IMR-90 (cell line): ENCODE measurements around the gene SLC35E2B. TPM values are rescaled to one million over a fixed set of nuclear protein-coding genes. Genes with fewer than 3 reads are reported as not detected.

Experiments
- ATAC-seq: fragments of 200-7000 bp; cut with Tn5 transposase; 2 replicates; pipeline ENCODE4 v1.9.1; 2020; ENCODE audit warnings: low read depth, mild to moderate bottlenecking, moderate library complexity
- BruUV-seq: library from RNA; stranded (reverse); fragments of 400-500 nt; replicated peaks from 2 replicates; lab custom pipeline; 2021; lab: Mats Ljungman, UMichigan
- CTCF ChIA-PET: fragments of 300-600 bp; formaldehyde crosslinking; extraction: SDS; loops from one replicate; lab custom pipeline; 2021; ENCODE audit warnings: antibody characterized with exemption; lab: Yijun Ruan, JAX
- POLR2A ChIA-PET: fragments of 300-600 bp; sonication (Branson Sonifier 250); formaldehyde crosslinking; loops from one replicate; lab custom pipeline; 2022; ENCODE audit warnings: antibody characterized with exemption; ENCODE audit not compliant: unreplicated experiment; lab: Charles Lee
- DNase-seq: peaks from one replicate; pipeline ENCODE4 v3.0.0; 2013
- H2AFZ ChIP-seq: replicated peaks from 2 replicates; pipeline ENCODE3; 2013; ENCODE audit warnings: low read length, mild to moderate bottlenecking; ENCODE audit not compliant: poor library complexity
- H2AK5ac ChIP-seq: 2 replicates; pipeline ENCODE4 v1.6.1; 2013; ENCODE audit warnings: low read depth, low read length, inconsistent platforms
- H2AK9ac ChIP-seq: replicated peaks from 2 replicates; pipeline ENCODE3; 2013; ENCODE audit warnings: mild to moderate bottlenecking, low read depth, low read length, moderate library complexity; ENCODE audit not compliant: poor library complexity
- H2BK120ac ChIP-seq: 2 replicates; pipeline ENCODE4 v1.6.1; 2013; ENCODE audit warnings: low read depth, low read length, inconsistent platforms
- H2BK15ac ChIP-seq: 3 replicates; pipeline ENCODE4 v1.6.1; 2013; ENCODE audit warnings: low read depth, low read length, inconsistent platforms
- H2BK20ac ChIP-seq: 2 replicates; pipeline ENCODE4 v1.6.1; 2013; ENCODE audit warnings: low read depth, mild to moderate bottlenecking, inconsistent platforms, low read length, moderate library complexity
- H2BK5ac ChIP-seq: 2 replicates; pipeline ENCODE4 v1.6.1; 2013; ENCODE audit warnings: mild to moderate bottlenecking, low read depth, low read length, inconsistent platforms; ENCODE audit not compliant: poor library complexity, severe bottlenecking
- H3K14ac ChIP-seq: replicated peaks from 2 replicates; pipeline ENCODE4 v1.6.1; 2013; ENCODE audit warnings: low read depth, low read length, inconsistent platforms
- H3K18ac ChIP-seq: 2 replicates; pipeline ENCODE4 v1.6.1; 2013; ENCODE audit warnings: low read depth, low read length, control low read depth
- H3K23ac ChIP-seq: 2 replicates; pipeline ENCODE4 v1.6.1; 2013; ENCODE audit warnings: low read depth, low read length, inconsistent platforms
- H3K27ac ChIP-seq: 2 replicates; pipeline ENCODE4 v1.5.1; 2013; ENCODE audit warnings: mild to moderate bottlenecking, control low read depth, low read length; ENCODE audit not compliant: insufficient read depth
- H3K27me3 ChIP-seq: 2 replicates; pipeline ENCODE4 v1.6.1; 2013; ENCODE audit warnings: low read length; ENCODE audit not compliant: control insufficient read depth, insufficient read depth
- H3K36me3 ChIP-seq: 2 replicates; pipeline ENCODE4 v1.6.1; 2013; ENCODE audit warnings: low read length, mixed read lengths; ENCODE audit not compliant: control insufficient read depth, insufficient read depth
- H3K4ac ChIP-seq: 2 replicates; pipeline ENCODE4 v1.6.1; 2013; ENCODE audit warnings: low read depth, low read length, inconsistent platforms
- H3K4me1 ChIP-seq: 2 replicates; pipeline ENCODE4 v1.6.1; 2013; ENCODE audit warnings: low read length, mixed read lengths; ENCODE audit not compliant: control insufficient read depth, insufficient read depth
- H3K4me2 ChIP-seq: 2 replicates; pipeline ENCODE4 v1.6.1; 2013; ENCODE audit warnings: low read depth, mild to moderate bottlenecking, control low read depth, low read length, moderate library complexity
- H3K4me3 ChIP-seq: 2 replicates; pipeline ENCODE4 v1.5.1; 2013; ENCODE audit warnings: low read depth, mild to moderate bottlenecking, control low read depth, low read length, moderate library complexity; ENCODE audit not compliant: insufficient read depth
- H3K56ac ChIP-seq: 2 replicates; pipeline ENCODE4 v1.6.1; 2013; ENCODE audit warnings: low read length, inconsistent platforms; ENCODE audit not compliant: insufficient read depth; ENCODE audit errors: extremely low read depth
- H3K79me1 ChIP-seq, 2 experiments: 2 replicates each; pipeline ENCODE4 v1.6.1; 2013; ENCODE audit warnings: low read length in 2 of 2, inconsistent platforms in 1 of 2, low read depth in 1 of 2
- H3K9ac ChIP-seq: 2 replicates; pipeline ENCODE4 v1.6.1; 2013; ENCODE audit warnings: low read depth, low read length, control low read depth
- H3K9me1 ChIP-seq: 2 replicates; pipeline ENCODE4 v1.6.1; 2013; ENCODE audit warnings: low read length, inconsistent platforms; ENCODE audit not compliant: insufficient read depth
- H3K9me3 ChIP-seq: 2 replicates; pipeline ENCODE4 v1.6.1; 2013; ENCODE audit warnings: low read length; ENCODE audit not compliant: control insufficient read depth, insufficient read depth
- H4K20me1 ChIP-seq: 2 replicates; pipeline ENCODE4 v1.6.1; 2013; ENCODE audit warnings: low read length, inconsistent platforms; ENCODE audit not compliant: insufficient read depth
- H4K5ac ChIP-seq: 2 replicates; pipeline ENCODE4 v1.6.1; 2013; ENCODE audit warnings: mild to moderate bottlenecking, low read depth, low read length, control low read depth
- H4K8ac ChIP-seq, 2 experiments: 2 replicates each; pipeline ENCODE4 v1.6.1; 2013; ENCODE audit warnings: low read depth in 2 of 2, low read length in 2 of 2, control low read depth in 1 of 2, inconsistent platforms in 1 of 2
- H4K91ac ChIP-seq: 2 replicates; pipeline ENCODE4 v1.6.1; 2013; ENCODE audit warnings: low read depth, low read length, inconsistent platforms; ENCODE audit not compliant: insufficient read depth
- BHLHE40 ChIP-seq: fragments of 150-350 bp; IDR thresholded peaks from 2 replicates; pipeline ENCODE4 v1.6.1; 2016; ENCODE audit warnings: mild to moderate bottlenecking, low read depth, low read length
- CEBPB ChIP-seq: IDR thresholded peaks from 2 replicates; pipeline ENCODE4 v1.6.1; 2012; ENCODE audit warnings: low read depth, low read length, improper control_type of control experiment
- CHD1 ChIP-seq: IDR thresholded peaks from 2 replicates; pipeline ENCODE4 v1.6.1; 2012; ENCODE audit warnings: low read depth, low read length, improper control_type of control experiment
- CTCF ChIP-seq: conservative IDR thresholded peaks from 2 replicates; pipeline ENCODE4 v1.5.1; 2012; ENCODE audit warnings: mild to moderate bottlenecking, low read depth, low read length, improper control_type of control experiment
- ELK1 ChIP-seq: fragments of 150-350 bp; IDR thresholded peaks from 2 replicates; pipeline ENCODE4 v1.6.1; 2016; ENCODE audit warnings: low read depth, mild to moderate bottlenecking, low read length, moderate library complexity, borderline replicate concordance
- FOS ChIP-seq: fragments of 150-350 bp; IDR thresholded peaks from 2 replicates; pipeline ENCODE4 v1.6.1; 2016; ENCODE audit warnings: low read depth, low read length
- MAFK ChIP-seq: IDR thresholded peaks from 2 replicates; pipeline ENCODE4 v1.6.1; 2012; ENCODE audit warnings: low read depth, low read length, improper control_type of control experiment
- MAZ ChIP-seq: IDR thresholded peaks from 2 replicates; pipeline ENCODE4 v1.6.1; 2012; ENCODE audit warnings: low read depth, mild to moderate bottlenecking, low read length, improper control_type of control experiment, moderate library complexity, borderline replicate concordance
- MXI1 ChIP-seq: IDR thresholded peaks from 2 replicates; pipeline ENCODE4 v1.6.1; 2012; ENCODE audit warnings: low read depth, mild to moderate bottlenecking, low read length, moderate library complexity, borderline replicate concordance
- NFE2L2 ChIP-seq: fragments of 150-350 bp; IDR thresholded peaks from 2 replicates; pipeline ENCODE4 v1.6.1; 2016; ENCODE audit warnings: low read depth, mild to moderate bottlenecking, low read length
- POLR2A ChIP-seq: IDR thresholded peaks from 2 replicates; pipeline ENCODE4 v1.6.1; 2012; ENCODE audit warnings: mild to moderate bottlenecking, low read depth, low read length
- RAD21 ChIP-seq: IDR thresholded peaks from 2 replicates; pipeline ENCODE4 v1.6.1; 2012; ENCODE audit warnings: low read length, improper control_type of control experiment
- RCOR1 ChIP-seq: IDR thresholded peaks from 2 replicates; pipeline ENCODE4 v1.6.1; 2012; ENCODE audit warnings: mild to moderate bottlenecking, low read length, improper control_type of control experiment; ENCODE audit not compliant: insufficient replicate concordance
- RFX5 ChIP-seq: IDR thresholded peaks from 2 replicates; pipeline ENCODE4 v1.8.0; 2012; ENCODE audit warnings: low read depth, mild to moderate bottlenecking, low read length, moderate library complexity
- SMC3 ChIP-seq: fragments of 150-350 bp; IDR thresholded peaks from 2 replicates; pipeline ENCODE4 v1.6.1; 2016; ENCODE audit warnings: low read depth, mild to moderate bottlenecking, antibody characterized with exemption, low read length, moderate library complexity
- USF2 ChIP-seq: fragments of 150-350 bp; IDR thresholded peaks from 2 replicates; pipeline ENCODE4 v1.6.1; 2017; ENCODE audit warnings: mild to moderate bottlenecking, antibody characterized with exemption, low read length, low read depth
- WGBS, 2 experiments: methylation state at CpG; one replicate each; pipeline versions ENCODE4 v1.1.5 to v1.1.7; 2013; ENCODE audit warnings: missing lambda C conversion rate in 2 of 2; ENCODE audit not compliant: insufficient read length in 1 of 2; ENCODE audit errors: extremely low coverage in 2 of 2; 5-methylcytosine and 5-hydroxymethylcytosine counted together
- dilution Hi-C: fragments of 300-500 bp; cut with HindIII; formaldehyde crosslinking; loops from one replicate; pipeline ENCODE4 v1.14.3; 2018; ENCODE audit warnings: low sequenced_read_pairs; ENCODE audit not compliant: unreplicated experiment
- in situ Hi-C: fragments of 300-500 bp; cut with MboI; formaldehyde crosslinking; loops from 3 replicates; pipeline ENCODE4 v1.14.3; 2019; ENCODE audit warnings: low sequenced_read_pairs, inconsistent platforms, mixed read lengths
- intact Hi-C: fragments of 100-400 bp; cut with micrococcal nuclease; formaldehyde crosslinking; loops from 2 replicates; pipeline ENCODE4 v1.10.0; 2022
- polyA plus RNA-seq, 3 experiments: library from polyadenylated mRNA; depleted of rRNA; stranded (reverse); fragments of >200 nt; gene quantifications; 2 replicates each; pipeline ENCODE4 v1.2.3, GENCODE V29; 2012; ENCODE audit warnings: low replicate concordance in 1 of 3
- total RNA-seq: library from RNA; depleted of rRNA; stranded (reverse); fragments of >200 nt; gene quantifications from 2 replicates; pipeline ENCODE4 v1.2.3, GENCODE V29; 2012

The SLC35E2B gene
- total and polyA plus RNA-seq, 2 of the 4 experiments (the other 2 are of a cell fraction) = 14.9 to 30.2 TPM

- Histone ChIP-seq H3K14ac (no peak overlapping the region), H4K5ac (no peak overlapping the region), H3K27me3 (no peaks in the 10 kb centered on the region), H2AFZ (no peak overlapping the region), H3K9me3 (no peaks in the 10 kb centered on the region), H3K23ac (no peak overlapping the region), H3K36me3 (peaks cover 10% of the 10 kb centered on the region; the same call in 1 of the 2 replicates), H3K4ac (no peak overlapping the region), H3K9me1 (peaks cover 11% of the 10 kb centered on the region; the same call in 1 of the 2 replicates), H3K4me1 (peaks cover 9% of the 10 kb centered on the region), H2BK5ac (no peak overlapping the region), H3K4me2 (no peak overlapping the region), H4K91ac (no peak overlapping the region), H4K8ac (no peak overlapping the region), H2BK15ac (no peak overlapping the region), H2BK120ac (no peak overlapping the region), H3K27ac (no peak overlapping the region), H3K4me3 (no peak overlapping the region), H4K20me1 (peaks cover 45% of the 10 kb centered on the region), H2BK20ac (no peak overlapping the region), H2AK9ac (peak overlapping the region; percentile 8), H3K79me1 (peaks cover 16 to 66% of the 10 kb centered on the region in 2 experiments; a peak in 3 of 4 replicates), H2AK5ac (no peak overlapping the region), H3K9ac (no peak overlapping the region), H3K56ac (no peak overlapping the region), H3K18ac (no peak overlapping the region)
- WGBS, 2 experiments = 100% methylated on average over 2 of the region's 11 CpGs; no CpG with 5 or more reads in 1 of the 2 experiments
- intact Hi-C loops = no loop called here
- ChIA-PET POLR2A (no interaction called here), CTCF (no interaction called here)
- dilution Hi-C loops = no loop called here
- in situ Hi-C loops = no loop called here
- ATAC-seq (no peak), DNase-seq (no peak)
- TF ChIP-seq FOS = no peak
- no peak for TF ChIP-seq SMC3
- TF ChIP-seq RAD21 = no peak
- TF ChIP-seq BHLHE40 = no peak
- TF ChIP-seq MAZ = no peak
- TF ChIP-seq CHD1 = no peak
- no peak for TF ChIP-seq POLR2A
- TF ChIP-seq MXI1 = no peak
- no peak for TF ChIP-seq USF2
- TF ChIP-seq CEBPB = no peak
- TF ChIP-seq RFX5 = no peak
- TF ChIP-seq MAFK = no peak
- TF ChIP-seq NFE2L2 = no peak
- no peak for TF ChIP-seq RCOR1
- TF ChIP-seq CTCF = no peak
- no peak for TF ChIP-seq ELK1
- TSS peak; percentile 39 for BruUV-seq
These were observed 75.1 kb downstream of the SLC35E2B start for GRCh38 chr1:1617516-1617915.
